DMS153 treated with DMSO at 0.1 percent for 48 hours (cell line): Measurements from ENCODE around the gene RPS6KA2.
"Not testable (repeated sequence)": the region's sequence is repeated elsewhere in the genome, so short reads cannot be mapped to it uniquely, and the experiment has no call there.

Experiments
- DNase-seq: peaks from one replicate; lab custom pipeline; 2025; ENCODE audit not compliant: unreplicated experiment; lab: John Stamatoyannopoulos, UW

RPS6KA2 gene

GRCh38 chr6:166595061-166595780, 31.8 kb downstream of the RPS6KA2 start:
- DNase-seq = no peak

GRCh38 chr6:166592821-166593220, 34.2 kb downstream of the RPS6KA2 start:
- DNase-seq = no peak

DNA sequence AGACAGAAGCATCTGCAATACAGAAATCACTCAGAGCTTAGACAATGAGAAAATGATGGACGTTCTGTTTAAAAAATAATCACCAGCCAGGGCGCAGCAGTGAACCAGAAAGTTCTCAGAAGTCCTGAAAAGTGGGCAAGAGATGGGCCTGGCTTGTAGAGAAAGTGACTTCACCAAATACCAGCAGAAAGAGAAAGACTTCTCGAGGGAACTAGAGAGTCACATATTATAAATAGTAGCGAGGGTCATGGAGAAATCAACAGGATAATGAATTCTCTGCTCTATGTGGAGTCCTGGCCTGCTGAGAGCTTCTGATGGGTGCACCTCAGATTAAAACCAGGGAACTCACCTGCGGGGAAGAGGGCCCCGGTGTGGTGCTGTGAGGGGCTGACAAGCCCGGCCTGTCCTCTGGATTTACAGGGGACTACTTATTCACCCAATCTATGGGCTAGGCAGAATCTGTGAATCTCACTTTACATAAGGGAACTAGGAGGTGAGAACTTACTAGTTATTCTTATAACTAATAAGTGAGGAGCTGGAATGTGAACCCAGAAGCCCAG, 35.0 kb downstream of the RPS6KA2 start:
- DNase-seq = no peak

DNA sequence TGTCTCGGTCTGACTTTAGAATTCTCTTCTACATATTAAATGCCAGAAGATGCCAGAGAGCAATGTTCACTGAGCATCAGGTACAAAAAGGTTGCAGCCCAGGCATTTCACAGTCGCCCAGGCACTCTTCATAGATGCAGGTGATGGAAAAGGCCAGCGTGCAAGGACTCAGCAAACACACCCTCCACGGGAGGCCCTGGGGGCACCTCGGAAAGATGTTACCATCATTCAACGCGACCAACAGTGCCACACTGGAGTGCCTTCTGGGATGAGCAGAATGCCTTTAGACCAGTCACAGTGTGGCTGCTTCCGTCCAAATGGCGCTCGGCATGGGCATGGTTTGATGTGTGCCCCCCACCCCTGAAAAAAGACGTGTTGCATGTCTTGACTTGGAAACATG, 36.0 kb downstream of the RPS6KA2 start:
- no peak for DNase-seq

- DNase-seq = no peak
Observed at GRCh38 chr6:166589786-166590574, 37.1 kb downstream of the RPS6KA2 start.

DNA sequence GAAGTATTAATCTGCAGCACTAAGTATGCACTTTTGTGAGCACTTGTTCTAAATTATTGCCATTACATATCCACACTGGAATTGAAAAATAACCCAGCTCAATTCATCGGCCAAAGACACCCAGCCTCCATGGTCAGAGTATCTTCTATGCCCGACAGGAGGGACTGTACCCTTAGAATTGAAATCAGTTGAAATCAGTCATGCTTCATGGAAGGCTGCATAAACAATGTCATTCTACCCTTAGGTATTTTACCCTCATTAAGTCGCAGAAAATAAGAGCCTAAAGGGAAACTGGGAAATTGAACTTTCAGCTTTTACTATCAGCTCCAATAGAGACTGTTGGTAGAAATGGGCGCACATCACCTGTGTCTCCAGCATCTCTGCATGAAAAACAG, 37.7 kb downstream of the RPS6KA2 start:
- no peak for DNase-seq

GRCh38 chr6:166588691-166589336, 38.2 kb downstream of the RPS6KA2 start:
- DNase-seq = no peak

- DNase-seq = no peak
Observed at GRCh38 chr6:166587631-166588413, 39.2 kb downstream of the RPS6KA2 start.

DNA sequence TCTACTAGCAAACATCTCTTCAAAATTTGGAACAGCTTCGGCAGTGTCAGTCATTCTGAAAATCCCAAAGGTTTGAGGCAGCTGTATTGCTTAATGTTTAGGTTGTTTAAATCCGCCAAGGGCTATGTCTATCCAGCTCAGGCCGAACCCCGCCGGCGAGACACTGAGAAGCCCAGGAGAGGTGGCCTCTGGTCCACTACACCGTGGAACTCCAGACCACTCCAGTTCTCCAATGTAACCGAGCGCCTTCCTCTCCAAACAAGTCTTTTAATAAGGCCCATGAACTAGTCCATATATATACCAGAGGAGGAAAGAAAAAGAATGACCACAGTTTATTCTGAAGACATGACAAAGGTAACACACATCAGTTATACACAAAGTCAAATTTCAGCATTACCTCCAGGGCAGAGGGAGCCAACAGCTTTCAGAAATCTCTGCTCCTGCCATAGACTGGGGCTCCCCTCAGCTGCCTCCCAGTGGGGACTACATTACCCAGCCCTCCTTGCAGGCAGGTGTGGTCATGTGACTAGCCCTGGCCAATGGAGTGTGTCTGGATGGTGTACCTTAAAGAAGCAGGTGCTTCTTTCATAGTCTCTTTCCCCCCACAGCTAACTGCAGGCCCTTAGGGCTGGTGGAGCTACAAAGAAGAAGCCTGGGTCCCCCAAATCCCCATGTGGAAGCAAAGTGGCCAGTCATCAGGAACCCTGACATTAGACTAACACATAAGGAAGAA, 40.5 kb downstream of the RPS6KA2 start, which contains the start of gene RAMACL:
TSS of gene RAMACL (minus strand) at position 255 of the 733 bp plus-strand sequence. CDS start at position 54, 201 bp downstream.
- no peak for DNase-seq

- no peak for DNase-seq
Observed at GRCh38 chr6:166584853-166585429, 42.1 kb downstream of the RPS6KA2 start.

GRCh38 chr6:166584155-166584554, 42.9 kb downstream of the RPS6KA2 start:
- DNase-seq = no peak

GRCh38 chr6:166583230-166583965, 43.7 kb downstream of the RPS6KA2 start:
- no peak for DNase-seq

DNA sequence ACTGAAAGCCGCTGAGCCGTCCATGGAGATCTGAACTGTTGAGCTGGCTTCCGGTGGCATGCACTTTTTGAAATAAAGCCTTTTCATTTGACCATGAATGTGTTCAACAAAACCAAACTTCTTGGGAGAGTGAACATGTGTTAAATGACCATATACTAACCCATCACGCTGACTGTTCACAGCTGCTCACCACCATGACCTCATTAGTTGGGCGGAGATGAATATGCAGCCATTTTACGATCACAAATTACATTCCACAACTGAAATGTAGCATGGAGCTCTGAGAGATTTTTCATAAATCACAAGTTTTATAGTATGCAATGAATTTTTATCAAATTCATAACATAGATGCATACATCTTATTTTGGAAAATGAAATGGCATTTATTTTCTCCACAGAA, 44.8 kb downstream of the RPS6KA2 start:
- DNase-seq = no peak

DNA sequence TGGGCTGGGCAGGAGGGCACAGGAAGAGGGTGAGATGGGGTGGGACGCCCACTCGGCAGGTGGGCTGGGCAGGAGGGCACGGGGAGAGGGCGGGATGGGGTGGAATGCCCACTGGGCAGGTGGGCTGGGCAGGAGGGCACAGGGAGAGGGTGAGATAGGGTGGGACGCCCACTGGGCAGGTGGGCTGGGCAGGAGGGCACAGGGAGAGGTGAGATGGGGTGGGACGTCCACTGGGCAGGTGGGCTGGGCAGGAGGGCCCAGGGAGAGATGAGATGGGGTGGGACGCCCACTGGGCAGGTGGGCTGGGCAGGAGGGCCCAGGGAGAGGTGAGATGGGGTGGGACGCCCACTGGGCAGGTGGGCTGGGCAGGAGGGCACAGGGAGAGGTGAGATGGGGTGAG, 45.2 kb downstream of the RPS6KA2 start:
- not testable (repeated sequence) for DNase-seq

GRCh38 chr6:166581091-166581511, 46.0 kb downstream of the RPS6KA2 start:
- DNase-seq = no peak

DNA sequence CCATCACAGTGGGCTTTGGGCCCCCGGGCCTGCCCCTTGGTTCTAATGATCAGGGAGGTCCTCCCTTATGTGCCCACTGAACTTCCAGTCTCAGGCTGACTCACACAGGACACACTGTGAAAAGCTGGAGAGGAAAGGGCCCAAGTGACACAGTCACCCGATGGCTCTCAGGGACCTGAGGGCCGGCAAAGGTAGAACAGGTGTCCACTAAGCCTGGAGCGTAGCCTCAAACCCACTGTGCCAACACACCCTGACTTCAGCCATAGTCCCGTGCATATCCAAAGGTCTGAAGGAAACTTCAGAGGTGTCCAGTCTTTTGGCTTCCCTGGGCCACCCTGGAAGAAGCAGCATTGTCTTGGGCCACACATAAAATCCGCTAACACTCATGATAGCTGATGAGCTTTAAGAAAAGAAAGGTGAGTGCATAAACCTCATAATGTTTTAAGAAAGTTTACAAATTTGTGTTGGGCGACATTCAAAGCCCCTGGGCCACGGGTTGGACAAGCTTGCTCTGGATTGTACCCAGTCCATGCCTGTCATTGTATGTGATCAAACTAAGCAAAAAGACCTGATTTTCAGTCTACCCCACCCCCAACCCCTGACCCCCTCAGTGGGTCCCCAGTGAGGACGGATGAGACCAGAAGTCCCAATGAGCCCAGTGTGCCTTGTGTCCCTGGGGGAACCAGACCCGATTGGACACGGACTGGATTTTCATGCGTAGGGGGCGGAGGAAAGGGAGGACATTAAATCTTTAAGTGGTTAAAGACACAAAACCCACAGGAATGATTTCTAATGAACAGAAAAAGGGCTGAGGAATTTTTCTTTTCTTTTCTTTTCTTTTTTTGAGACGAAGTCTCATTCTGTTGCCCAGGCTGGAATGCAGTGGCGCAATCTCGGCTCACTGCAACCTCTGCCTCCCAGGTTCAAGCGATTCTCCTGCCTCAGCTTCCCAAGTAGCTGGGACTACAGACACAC, 46.7 kb downstream of the RPS6KA2 start:
- DNase-seq = no peak

DNA sequence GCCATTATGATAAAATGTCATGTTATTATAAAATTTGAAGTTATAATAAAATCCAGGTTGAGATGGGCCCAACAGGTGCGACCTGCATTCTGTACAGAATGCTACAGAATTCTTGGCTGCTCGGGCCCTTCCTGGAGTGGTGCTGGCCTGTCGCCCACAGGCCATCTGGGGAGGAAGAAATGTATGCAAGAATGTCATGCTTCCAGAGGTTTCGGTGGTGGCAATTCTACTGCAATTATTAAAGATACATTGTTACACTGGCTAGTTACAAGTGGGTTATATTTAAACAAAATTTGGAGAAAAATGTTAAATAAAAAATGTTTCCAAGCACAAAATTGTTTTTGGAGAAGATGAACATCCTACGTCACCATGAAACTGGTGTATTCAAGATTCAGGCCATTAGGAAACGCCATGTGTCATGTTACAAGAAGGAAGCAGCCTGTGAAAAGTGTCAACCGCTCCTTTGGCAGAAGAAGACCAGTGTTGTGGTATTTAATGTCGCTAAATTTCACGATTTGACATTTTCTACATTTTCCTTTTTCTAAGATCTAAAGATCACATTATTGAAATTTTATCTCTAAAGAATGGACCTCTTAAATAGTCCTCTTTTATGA, 47.7 kb downstream of the RPS6KA2 start:
- no peak for DNase-seq
